Panc1 (cell line): ENCODE measurements around the gene SH2D1B. TPM values are rescaled to one million over a fixed set of nuclear protein-coding genes. Genes with fewer than 3 reads are reported as not detected.

Source experiments
- ATAC-seq: fragments of 200-7000 bp; cut with Tn5 transposase; 2 replicates; pipeline ENCODE4 v1.9.1; 2020; ENCODE audit warnings: mild to moderate bottlenecking, moderate library complexity
- BruUV-seq: library from RNA; stranded (reverse); fragments of 400-500 nt; replicated peaks from 2 replicates; lab custom pipeline; 2021; lab: Mats Ljungman, UMichigan
- CTCF ChIA-PET: fragments of 300-600 bp; sonication (Branson Sonifier 250); formaldehyde crosslinking; loops from one replicate; lab custom pipeline; 2022; ENCODE audit warnings: antibody characterized with exemption; lab: Charles Lee
- POLR2A ChIA-PET: fragments of 300-600 bp; sonication (Branson Sonifier 250); formaldehyde crosslinking; loops from one replicate; lab custom pipeline; 2022; ENCODE audit warnings: antibody characterized with exemption; lab: Charles Lee
- DNase-seq: peaks from one replicate; pipeline ENCODE4 v3.0.0-alpha.2; 2010; ENCODE audit warnings: low read depth, low spot score
- H3K27ac ChIP-seq: 2 replicates; pipeline ENCODE4 v1.5.1; 2011; ENCODE audit warnings: mild to moderate bottlenecking, low read length, inconsistent platforms
- H3K27me3 ChIP-seq: fragments of 200-500 bp; sonication (Bioruptor generic); 2 replicates; pipeline ENCODE4 v1.6.0; 2014; ENCODE audit warnings: low read length, inconsistent platforms; ENCODE audit not compliant: control insufficient read depth, insufficient read depth
- H3K36me3 ChIP-seq: fragments of 200-500 bp; sonication (Bioruptor generic); 2 replicates; pipeline ENCODE4 v1.5.1; 2014; ENCODE audit warnings: inconsistent platforms, mild to moderate bottlenecking, low read length, moderate library complexity; ENCODE audit not compliant: control insufficient read depth, insufficient read depth
- H3K4me1 ChIP-seq: 2 replicates; pipeline ENCODE4 v1.5.1; 2011; ENCODE audit warnings: inconsistent platforms, mild to moderate bottlenecking, low read length, moderate library complexity; ENCODE audit not compliant: control insufficient read depth, insufficient read depth
- H3K4me3 ChIP-seq, 2 experiments: 2 replicates each; pipeline ENCODE4 v1.5.1; 2011 to 2012; ENCODE audit warnings: low read depth in 2 of 2, low read length in 2 of 2, mild to moderate bottlenecking in 2 of 2, inconsistent platforms in 1 of 2, moderate library complexity in 1 of 2
- H3K9me3 ChIP-seq: fragments of 200-500 bp; sonication (Bioruptor generic); 2 replicates; pipeline ENCODE4 v1.5.1; 2014; ENCODE audit warnings: low read depth, mild to moderate bottlenecking, inconsistent platforms, low read length, moderate library complexity; ENCODE audit not compliant: control insufficient read depth, insufficient read depth
- CTCF ChIP-seq: fragments of 450-650 bp; IDR thresholded peaks from 2 replicates; pipeline ENCODE4 v1.5.1; 2017; ENCODE audit warnings: mild to moderate bottlenecking
- POLR2AphosphoS5 ChIP-seq: IDR thresholded peaks from 2 replicates; pipeline ENCODE4 v1.6.1; 2012; ENCODE audit warnings: mild to moderate bottlenecking, low read depth, low read length, moderate library complexity
- REST ChIP-seq, 2 experiments: IDR thresholded peaks; 2 replicates each; pipeline ENCODE4 v1.6.1; 2011 to 2012; ENCODE audit warnings: low read depth in 2 of 2, control low read depth in 1 of 2, low read length in 1 of 2, mild to moderate bottlenecking in 1 of 2, moderate library complexity in 1 of 2; ENCODE audit not compliant: insufficient read depth in 1 of 2
- SIN3A ChIP-seq: IDR thresholded peaks from 2 replicates; pipeline ENCODE4 v1.6.1; 2012; ENCODE audit warnings: low read depth, mild to moderate bottlenecking, low read length, moderate library complexity, borderline replicate concordance; ENCODE audit not compliant: insufficient read depth
- TCF7L2 ChIP-seq: IDR thresholded peaks from 2 replicates; pipeline ENCODE4 v1.6.1; 2011; ENCODE audit warnings: mild to moderate bottlenecking, low read depth, low read length, inconsistent platforms
- in situ Hi-C: cut with HindIII; loops from 2 replicates; pipeline ENCODE4 v1.10.0; 2016; ENCODE audit warnings: low sequenced_read_pairs, low pct_unique_long_range_greater_than_20kb
- intact Hi-C: fragments of 100-400 bp; cut with micrococcal nuclease; formaldehyde crosslinking; loops from one replicate; pipeline ENCODE4 v1.10.0; 2022; ENCODE audit not compliant: unreplicated experiment
- total RNA-seq: library from RNA; stranded (reverse); gene quantifications from one replicate; pipeline ENCODE4 v1.2.1, GENCODE V29; 2021; ENCODE audit not compliant: unreplicated experiment

Gene SH2D1B
- total RNA-seq, 1 experiment from 2014 or later: not detected

- H3K27me3 ChIP-seq: no peaks in the 10 kb centered on the region
- no peak overlapping the region for H3K4me3 ChIP-seq
- H3K9me3 ChIP-seq: no peaks in the 10 kb centered on the region
- H3K27ac ChIP-seq: no peak overlapping the region
- no peaks in the 10 kb centered on the region for H3K36me3 ChIP-seq
- intact Hi-C loops (no loop called here), in situ Hi-C loops (no loop called here)
- no TSS peak for BruUV-seq
- ChIA-PET POLR2A (no interaction called here), CTCF (interaction anchor here (0.6 kb wide), 1 partner anchor 10 kb away, joined by 3 read pairs; no protein-coding TSS in a partner anchor)
- H3K4me1 ChIP-seq: no peaks in the 10 kb centered on the region
- DNase-seq (no peak), ATAC-seq (no peak)
- no peak for TF ChIP-seq POLR2AphosphoS5
- no peak for TF ChIP-seq TCF7L2
- TF ChIP-seq SIN3A: no peak
- TF ChIP-seq REST (IDR thresholded peaks at IDR 0.05; ENCODE audit: insufficient read depth in 1 of 2, low read depth in 2 of 2, low read length in 1 of 2): no peak
- no peak for TF ChIP-seq CTCF
Measured at GRCh38 chr1:162381941-162382750, 29.8 kb downstream of the SH2D1B start.

GRCh38 chr1:162381383-162381782, 30.6 kb downstream of the SH2D1B start, which contains the start of gene C1orf226:
Gene C1orf226 (plus strand): TSS chr1:162381728. CDS start chr1:162381902, 174 bp downstream.
- no TSS peak for BruUV-seq
- ATAC-seq (no peak), DNase-seq (no peak)
- Histone ChIP-seq H3K27ac (no peak within 1 kb of the TSS), H3K27me3 (no peaks in the 10 kb centered on the region), H3K4me1 (no peaks in the 10 kb centered on the region), H3K36me3 (no peaks in the 10 kb centered on the region), H3K4me3 (no peak within 1 kb of the TSS), H3K9me3 (no peaks in the 10 kb centered on the region)
- CTCF ChIA-PET: no interaction called here
- intact Hi-C loops (no loop called here), in situ Hi-C loops (no loop called here)
- POLR2A ChIA-PET: no interaction called here
- no peak for TF ChIP-seq TCF7L2
- no peak for TF ChIP-seq CTCF
- no peak for TF ChIP-seq REST (IDR thresholded peaks at IDR 0.05; ENCODE audit: insufficient read depth in 1 of 2, low read depth in 2 of 2, low read length in 1 of 2)
- no peak for TF ChIP-seq SIN3A
- TF ChIP-seq POLR2AphosphoS5: no peak
